H54 (cell line): ENCODE results near the gene PTPN11.
A peak's percentile ranks its signal among the peaks of the same experiment; 100 is the strongest.
"Not testable (repeated sequence)": the region's sequence is repeated elsewhere in the genome, so short reads cannot be mapped to it uniquely, and the experiment has no call there.

Source experiments
- DNase-seq: peaks from one replicate; pipeline ENCODE4 v3.0.0; 2011; ENCODE audit warnings: low spot score, mixed read lengths; ENCODE audit not compliant: insufficient read length
- FAIRE-seq: peaks from 3 replicates; lab custom pipeline; 2011; peaks lifted over from hg19 to GRCh38; lab: Jason Lieb, UNC
- POLR2A ChIP-seq: IDR thresholded peaks from 2 replicates; pipeline ENCODE4 v1.6.1; 2011; ENCODE audit warnings: low read depth, mild to moderate bottlenecking, low read length

Gene PTPN11

DNA sequence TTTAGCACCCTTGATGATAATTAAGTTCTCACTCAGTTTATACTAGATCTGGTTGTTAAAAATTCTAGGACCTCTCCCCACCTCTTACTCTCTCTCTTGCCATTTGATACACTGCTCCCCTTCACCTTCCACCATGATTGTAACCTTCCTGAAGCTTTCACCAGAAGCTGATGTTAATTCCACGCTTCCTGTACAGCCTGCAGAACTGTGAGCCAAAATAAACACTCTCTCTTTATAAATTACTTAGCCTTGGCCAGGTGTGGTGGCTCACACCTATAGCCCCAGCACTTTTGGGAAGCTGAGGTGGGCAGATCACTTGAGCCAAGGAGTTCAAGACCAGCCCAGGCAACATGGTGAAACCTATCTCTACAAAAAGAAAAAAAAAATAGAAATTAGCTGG, 25.4 kb upstream of the PTPN11 start:
- no peak for FAIRE-seq
- DNase-seq: no peak
- no peak for TF ChIP-seq POLR2A

DNA sequence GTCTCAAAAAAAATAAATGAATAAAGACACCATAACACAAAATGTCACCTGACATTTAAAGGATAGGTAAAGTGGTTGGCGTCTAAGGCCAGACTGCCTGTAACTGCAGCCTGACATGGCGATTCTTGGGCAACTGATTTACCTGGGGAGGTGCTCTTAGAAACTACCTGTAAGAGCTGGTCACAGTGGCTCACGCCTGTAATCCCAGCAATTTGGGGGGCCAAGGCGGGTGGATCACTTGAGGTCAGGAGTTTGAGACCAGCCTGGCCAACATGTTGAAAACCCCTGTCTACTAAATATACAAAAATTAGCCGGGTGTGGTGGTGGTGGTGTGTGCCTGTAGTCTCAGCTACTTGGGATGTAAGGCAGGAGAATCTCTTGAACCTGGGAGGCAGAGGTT, 17.7 kb upstream of the PTPN11 start:
- no peak for TF ChIP-seq POLR2A
- no peak for DNase-seq
- no peak for FAIRE-seq

DNA sequence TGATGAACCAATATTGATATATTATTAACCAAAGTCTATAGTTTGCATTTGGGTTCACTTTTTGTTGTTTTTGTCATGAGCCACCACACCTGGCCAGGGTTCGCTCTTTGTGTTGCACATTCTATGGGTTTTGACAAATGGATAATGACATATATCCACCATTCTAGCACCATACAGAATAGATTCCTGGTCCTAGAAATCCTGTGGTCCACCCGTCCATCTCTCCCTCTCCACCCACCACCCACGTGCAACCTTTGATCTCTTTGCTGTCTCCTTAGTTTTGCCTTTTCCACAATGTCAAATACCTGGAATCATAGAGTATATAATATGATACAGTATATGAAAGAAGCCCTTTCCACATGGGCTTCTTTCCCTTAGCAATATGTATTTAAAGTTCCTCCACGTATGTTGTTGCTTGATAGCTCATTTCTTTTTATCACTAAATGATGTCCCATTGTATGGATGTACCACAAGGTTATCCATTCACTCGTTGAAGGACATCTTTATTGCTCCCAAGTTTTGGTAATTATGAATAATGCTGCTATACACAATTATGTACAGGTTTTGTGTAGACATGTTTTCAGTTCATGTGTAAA, 16.7 kb upstream of the PTPN11 start:
- DNase-seq (no peak), FAIRE-seq (no peak)
- no peak for TF ChIP-seq POLR2A

DNA sequence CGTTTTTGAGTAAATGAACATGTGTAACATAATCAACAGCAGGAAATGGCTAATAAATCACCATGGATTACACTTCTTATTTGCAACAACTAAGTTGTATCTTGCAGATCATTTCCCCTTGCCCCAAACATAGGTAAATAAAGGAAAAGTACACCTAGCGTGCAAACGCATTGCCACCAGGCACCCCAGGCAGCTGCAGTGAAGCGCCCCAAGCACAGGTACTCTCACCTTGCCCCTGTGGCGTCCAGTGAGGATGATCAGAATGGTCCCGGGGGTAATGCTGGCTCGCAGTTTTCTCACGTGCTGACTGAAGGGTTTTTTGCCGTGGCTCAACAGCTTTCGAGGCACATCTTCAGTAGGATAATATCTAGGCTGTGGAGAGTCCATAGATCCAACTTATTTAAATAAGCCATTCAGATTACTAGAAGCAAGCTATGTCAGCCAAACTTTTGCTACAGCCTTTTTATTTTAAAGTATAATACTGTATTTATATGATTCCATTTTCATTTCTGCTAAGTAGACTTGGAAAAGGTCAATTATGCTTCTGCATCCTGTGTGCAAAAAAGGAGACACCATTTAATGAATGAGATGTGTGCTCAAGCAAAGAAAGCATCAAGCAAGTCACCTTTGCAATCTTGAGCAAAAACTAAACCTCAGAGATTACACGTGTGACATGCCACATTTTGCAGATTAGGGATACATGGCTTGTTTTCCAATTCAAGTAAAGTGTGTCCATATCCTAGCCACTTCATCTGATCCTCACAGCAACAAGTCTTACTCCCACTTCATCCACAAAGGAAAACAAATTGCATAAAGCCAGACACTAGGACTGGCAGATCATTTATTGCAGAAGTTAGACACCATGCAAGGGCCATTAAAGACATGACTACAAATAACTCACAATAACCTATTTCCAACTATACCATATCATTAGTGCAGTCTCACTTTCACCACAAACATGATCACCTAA, 11.9 kb upstream of the PTPN11 start:
- DNase-seq (no peak), FAIRE-seq (no peak)
- TF ChIP-seq POLR2A: no peak

DNA sequence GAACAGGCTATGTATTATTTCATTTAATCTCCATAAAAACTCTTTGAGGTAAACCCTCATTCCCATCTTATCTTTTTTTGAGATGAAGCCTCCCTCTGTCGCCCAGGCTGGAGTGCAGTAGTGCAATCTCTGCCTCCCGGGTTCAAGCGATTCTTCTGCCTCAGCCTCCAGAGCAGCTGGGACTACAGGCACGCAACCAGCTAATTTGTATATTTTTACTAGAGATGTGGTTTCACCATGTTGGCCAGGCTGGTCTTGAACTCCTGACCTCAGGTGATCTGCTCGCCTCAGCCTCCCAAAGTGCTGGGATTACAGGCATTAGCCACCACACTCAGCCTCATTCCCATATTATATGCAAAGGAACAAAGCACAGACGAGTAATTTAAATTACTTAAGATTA, 11.1 kb upstream of the PTPN11 start:
- not testable (repeated sequence) for FAIRE-seq, DNase-seq

DNA sequence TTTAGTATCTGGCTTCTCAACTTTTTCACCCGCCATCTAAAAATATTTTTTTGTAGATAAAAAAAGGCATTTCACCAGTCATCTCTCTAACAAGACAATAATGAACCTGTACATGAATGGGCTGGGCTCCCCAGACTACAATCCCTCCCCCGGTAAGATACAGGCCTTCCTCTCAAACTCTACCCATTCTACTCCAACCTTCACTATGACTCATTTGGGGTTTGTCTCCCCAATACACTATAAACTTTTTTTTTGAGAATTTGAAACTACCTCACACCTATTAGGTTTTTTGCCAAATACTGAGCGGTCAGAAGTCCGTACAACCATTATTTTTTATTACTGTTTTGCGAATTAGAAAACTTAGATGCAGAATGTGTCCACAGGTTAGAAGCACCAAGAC, 10.1 kb upstream of the PTPN11 start:
- FAIRE-seq (no peak), DNase-seq (no peak)
- no peak for TF ChIP-seq POLR2A

DNA sequence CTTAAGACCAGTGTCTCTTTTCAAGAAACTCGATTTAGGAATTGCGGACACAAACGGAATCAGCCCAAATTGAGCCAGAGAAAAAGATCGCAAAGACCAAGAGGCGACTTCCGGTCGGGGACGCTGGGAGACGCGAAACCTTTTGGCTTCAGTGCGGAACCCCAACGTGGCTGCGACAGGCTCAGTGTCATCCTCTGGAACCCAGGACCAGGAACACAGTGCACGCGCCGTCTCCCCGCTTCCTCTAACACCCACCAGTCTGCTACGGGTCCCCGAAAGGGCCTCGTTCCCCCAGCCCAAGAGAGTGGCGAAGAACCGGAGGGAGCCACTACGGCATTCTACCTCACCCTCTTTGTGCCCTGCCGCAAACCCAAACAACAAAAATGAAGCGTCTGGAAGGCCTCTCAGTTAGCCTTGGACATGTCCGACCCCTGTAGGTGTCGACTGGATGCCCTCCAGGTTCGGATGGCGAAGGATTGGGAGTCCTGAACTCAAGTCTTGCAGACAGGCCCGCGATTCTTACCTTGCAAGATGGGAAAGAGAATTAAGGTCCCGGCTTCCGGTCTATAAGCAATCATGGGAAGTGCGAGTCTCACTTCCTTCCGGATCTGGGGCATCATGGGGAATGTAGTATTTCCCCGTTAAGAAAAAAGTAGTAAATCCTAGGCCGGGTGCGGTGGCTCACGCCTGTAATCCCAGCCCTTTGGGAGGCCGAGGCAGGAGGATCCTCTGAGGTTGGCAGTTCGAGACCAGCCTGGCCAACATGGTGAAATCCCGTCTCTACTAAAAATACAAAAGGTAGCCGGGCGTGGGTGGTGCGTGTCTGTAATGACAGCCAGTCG, 9.5 kb upstream of the PTPN11 start, which contains the start of gene RPL6:
Gene RPL6 (minus strand): TSS at position 542 of the 842 bp plus-strand sequence. CDS start 949 bp downstream, outside the sequence.
- peak; percentile 90 for TF ChIP-seq POLR2A
- DNase-seq: peak; percentile 68
- FAIRE-seq: peak; percentile 64

DNA sequence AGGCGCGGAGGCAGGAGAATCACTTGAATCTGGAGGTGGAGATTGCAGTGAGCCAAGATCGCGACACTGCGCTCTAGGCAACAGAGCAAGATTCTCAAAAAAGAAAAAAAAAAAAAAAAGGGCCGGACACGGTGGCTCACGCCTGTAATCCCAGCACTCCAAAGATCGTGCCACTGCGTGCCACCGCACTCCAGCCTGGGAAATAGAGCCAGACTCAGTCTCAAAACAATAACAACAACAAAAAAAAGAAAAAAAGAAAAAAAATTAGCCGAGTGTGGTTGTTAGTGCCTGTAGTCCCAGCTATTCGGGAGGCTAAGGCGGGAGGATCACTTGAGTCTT, 8.9 kb upstream of the PTPN11 start:
- FAIRE-seq (no peak), DNase-seq (no peak)
- no peak for TF ChIP-seq POLR2A

DNA sequence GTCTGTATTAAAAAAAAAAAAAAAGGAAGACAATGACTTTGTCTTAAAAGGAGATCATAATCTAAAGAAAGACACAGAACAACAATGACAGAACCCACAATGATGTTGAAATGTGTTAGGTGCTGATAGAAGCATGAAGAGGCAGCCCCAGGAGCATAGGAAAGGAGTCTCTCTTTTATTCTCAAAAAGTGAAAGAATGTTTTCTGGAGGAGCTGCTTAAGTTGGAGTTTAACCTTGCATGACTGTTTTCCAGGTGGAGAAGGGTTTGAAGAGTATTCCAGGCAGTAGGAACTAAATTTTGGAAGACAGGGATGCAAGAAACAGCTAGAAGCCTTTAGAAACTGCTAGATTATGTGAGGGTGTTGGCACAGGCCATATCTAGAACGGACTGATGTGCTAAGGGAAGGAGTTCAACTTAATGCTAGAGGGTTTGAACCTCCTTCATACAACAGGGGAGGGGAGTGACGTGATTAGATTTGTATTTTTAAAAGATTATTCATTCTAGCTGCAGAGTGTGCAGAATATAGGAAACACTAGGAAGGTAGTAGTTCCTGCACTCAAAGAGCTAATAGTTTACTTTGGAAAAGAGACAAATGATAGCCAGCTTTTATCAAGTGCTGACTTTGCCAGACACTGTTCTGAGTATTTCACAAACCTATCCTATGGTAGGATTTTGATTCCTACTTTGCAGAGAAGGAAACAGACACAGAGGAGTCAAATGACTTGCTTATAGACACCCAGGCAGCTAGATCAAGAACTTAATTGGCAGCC, 4.7 kb upstream of the PTPN11 start:
- no peak for DNase-seq
- FAIRE-seq: no peak
- no peak for TF ChIP-seq POLR2A

DNA sequence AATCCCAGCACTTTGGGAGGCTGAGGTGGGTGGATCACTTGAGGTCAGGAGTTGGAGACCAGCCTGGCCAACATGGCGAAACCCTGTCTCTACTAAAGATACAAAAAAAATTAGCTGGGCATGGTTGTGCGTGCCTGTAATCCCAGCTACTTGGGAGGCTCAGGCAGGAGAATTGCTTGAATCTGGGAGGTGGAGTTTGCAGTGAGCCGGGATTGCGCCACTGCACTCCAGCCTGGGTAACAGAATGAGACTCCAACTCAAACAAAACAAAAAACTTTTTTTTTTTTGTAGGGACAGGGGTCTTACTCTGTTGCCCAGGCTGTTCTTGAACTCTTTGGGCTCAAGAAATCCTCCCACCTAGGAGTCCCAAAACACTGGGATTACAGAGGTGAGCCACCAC, 3.3 kb upstream of the PTPN11 start:
- not testable (repeated sequence) for DNase-seq, FAIRE-seq

DNA sequence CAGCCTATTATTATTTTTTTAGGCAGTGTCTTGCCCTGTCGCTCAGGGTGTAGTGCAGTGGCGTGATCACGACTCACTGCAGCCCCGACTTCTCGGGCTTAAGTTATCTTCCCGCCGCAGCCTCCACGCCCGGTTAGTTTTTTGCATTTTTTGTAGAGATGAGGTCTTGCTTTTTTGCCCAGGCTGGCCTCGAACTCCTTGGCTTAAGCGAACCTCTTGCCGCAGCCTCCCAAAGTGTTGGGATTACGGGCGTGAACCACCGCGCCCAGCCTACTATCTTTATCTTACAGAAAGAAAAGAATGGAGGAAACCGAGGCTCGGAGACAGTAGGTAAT, 507 bp upstream of the PTPN11 start:
- DNase-seq (no peak), FAIRE-seq (no peak)
- no peak for TF ChIP-seq POLR2A

DNA sequence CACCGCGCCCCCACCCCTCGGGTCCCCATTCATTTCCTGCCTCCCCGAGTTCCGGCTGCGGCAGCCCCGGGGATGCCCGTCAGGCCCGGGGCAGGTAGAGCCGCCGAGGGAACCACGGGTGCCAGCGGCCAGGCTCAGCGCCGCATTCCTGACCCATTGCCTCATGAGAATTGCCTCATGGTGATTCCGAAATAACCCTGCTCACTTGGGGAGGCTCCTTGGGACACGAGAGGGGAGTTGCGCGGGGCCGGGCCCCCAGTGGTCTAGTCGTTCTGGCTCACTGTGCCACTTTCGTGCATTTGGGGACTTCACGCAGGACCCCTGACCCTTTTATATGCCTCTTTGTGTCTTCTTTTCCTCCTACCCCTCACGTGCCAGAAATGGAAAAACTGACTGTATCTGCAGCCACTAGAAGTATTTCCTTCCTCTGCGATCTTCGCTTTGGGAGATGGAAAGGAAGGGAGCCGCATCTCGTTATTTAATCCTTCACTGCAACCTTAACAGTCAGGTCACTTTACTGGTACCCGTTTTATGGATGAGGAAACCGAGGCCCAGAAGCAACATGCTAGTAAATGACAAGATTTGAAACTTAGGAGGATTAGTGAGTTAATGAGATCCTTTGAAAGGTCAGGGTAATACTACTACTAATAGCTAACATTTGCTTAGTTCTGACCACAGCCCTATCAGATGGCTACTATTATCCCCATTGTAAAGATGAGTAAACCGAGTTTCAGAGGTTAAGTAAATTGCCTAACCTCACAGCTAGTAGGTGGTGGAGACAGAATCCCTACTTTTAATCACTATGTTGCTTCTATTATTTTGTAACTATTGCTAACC, 768 bp downstream of the PTPN11 start:
- FAIRE-seq (no peak), DNase-seq (peak; percentile 82)
- TF ChIP-seq POLR2A: no peak

DNA sequence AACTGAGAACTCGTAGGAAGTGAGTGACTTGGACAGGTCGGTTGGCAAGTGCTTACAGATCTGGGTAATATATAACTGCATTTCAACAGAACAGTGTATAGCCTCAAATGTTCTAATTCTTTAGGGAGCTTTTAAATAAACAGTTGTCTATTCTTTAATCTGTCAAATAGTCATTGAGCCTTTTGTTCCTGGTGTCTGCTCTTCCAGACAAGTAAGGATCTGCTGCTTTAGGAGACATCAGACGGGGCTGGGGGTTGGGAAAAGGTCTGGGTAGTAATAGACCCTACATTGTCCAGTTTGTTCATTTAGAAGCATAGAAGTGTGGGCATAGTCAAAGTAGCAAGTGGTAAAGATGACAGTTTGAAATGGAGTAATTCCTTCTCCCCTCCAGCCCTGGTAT, 2.0 kb downstream of the PTPN11 start:
- FAIRE-seq: no peak
- DNase-seq: no peak
- TF ChIP-seq POLR2A: no peak
